Raji (cell line): Measurements from ENCODE around the gene SCMH1.

Experiments used
- POLR2A ChIP-seq: IDR thresholded peaks from 2 replicates; pipeline ENCODE4 v1.6.1; 2011; ENCODE audit warnings: low read depth, low read length, control low read depth; ENCODE audit not compliant: insufficient read depth

Gene SCMH1

GRCh38 chr1:41241749-41242341 lies at the start of gene SCMH1:
TSS of gene SCMH1 (minus strand) at chr1:41242306. CDS start at chr1:41186133, 56,173 bp downstream.
- TF ChIP-seq POLR2A = no peak

- no peak for TF ChIP-seq POLR2A
Observed at GRCh38 chr1:41291195-41291594, 49.1 kb upstream of the SCMH1 start.

DNA sequence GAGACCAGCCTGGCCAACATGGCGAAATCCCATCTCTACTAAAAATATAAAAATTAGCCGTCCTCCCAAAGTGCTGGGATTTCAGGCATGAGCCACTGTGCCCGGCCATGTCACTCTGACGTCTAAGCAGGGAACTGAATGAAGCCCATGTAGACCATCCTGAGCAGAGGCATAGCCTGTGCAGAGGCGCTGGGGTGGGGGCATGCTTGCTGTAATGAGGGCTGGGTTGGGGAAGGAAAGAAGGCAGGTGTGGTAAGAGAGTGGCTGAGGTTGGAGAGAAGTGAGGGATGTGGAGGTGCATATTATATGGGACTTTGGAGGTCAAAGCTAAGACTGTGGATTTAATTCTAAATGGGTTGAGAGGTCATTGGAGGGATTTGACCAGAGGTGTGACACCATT lies 47.1 kb upstream of the SCMH1 start:
- TF ChIP-seq POLR2A = no peak

- no peak for TF ChIP-seq POLR2A
Observed at GRCh38 chr1:41286992-41287391, 44.9 kb upstream of the SCMH1 start.

DNA sequence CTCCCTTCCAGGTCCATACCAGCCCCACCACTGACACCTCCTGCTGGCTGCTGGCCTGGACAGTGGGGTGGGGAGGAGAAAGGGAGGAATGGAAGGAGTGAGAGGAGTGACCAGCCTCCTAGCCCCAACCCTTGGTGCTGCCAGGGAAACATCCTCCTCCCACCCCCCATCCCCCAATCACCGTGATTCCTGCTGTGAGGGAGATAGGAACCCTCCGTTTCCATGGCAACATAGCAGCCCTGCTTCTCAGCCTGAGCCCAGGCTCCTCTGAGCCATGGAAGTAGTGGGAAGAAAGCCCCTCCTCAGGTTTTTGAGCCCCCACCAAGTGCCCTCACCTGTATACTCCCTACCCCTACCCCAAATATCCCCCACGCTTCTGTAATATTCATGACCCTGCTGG lies 44.4 kb upstream of the SCMH1 start:
- no peak for TF ChIP-seq POLR2A

- no peak for TF ChIP-seq POLR2A
Observed at GRCh38 chr1:41285818-41286217, 43.7 kb upstream of the SCMH1 start.

DNA sequence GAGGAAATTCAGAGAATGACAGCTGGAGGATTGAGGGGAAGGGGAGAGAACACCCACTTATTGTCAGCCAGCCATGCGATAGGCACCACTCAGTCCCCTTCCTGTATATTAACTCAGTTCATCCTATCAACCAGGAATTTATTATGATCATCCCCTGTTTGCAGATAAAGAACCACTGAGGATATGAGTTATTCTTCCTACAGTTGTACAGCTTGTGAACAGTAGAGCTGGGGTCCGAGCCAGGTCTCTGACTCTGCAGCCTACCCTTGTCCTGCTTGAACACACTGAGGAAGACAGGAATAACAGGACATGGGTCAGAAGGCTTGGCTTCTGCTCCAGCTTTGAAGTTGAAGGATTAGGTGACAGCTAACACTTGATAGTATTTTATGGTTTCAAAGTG lies 42.0 kb upstream of the SCMH1 start:
- TF ChIP-seq POLR2A = no peak

- no peak for TF ChIP-seq POLR2A
Observed at GRCh38 chr1:41282679-41283317, 40.7 kb upstream of the SCMH1 start.

- TF ChIP-seq POLR2A = no peak
Observed at GRCh38 chr1:41281334-41281733, 39.2 kb upstream of the SCMH1 start.

DNA sequence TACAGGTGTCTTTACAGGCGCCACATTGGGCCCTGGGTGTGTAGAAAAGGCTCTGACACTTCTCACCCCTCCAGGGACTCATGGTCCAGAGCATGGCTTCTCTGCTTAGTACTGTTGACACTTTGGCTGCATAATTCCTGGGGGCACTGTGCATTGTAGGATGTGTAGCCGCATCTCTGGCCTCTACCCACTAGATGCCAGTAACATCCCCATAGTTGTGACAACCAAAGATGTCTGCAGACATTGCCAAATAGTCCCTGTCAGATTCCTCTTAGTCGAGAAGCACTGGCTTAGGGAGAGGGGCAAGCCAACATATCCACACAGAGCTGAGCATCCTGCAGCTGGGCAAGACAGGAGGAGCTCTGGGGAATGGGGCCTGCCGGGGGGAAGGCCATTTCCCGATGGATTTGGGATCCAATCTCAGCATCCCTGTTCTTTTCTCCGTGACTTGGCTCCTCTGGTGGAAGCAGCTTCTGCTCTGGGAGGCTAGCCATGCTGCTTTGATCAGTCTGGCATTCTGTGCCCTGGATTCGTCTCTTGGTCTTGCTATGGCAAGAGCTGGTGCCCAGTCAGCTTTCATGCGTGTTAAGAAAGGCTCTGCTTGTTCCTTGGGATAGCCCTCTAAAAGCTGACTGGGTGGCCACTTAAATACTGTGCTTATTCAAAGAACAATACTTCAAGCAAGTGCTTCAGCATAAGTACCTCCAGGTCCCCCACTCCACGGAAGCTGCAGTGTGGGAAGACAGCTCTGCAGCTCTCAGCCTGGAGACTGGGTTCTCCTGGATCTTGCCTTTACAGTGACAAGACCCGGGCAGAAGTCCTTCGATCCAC lies 38.3 kb upstream of the SCMH1 start:
- TF ChIP-seq POLR2A = no peak

- no peak for TF ChIP-seq POLR2A
Observed at GRCh38 chr1:41278076-41278475, 36.0 kb upstream of the SCMH1 start.

- no peak for TF ChIP-seq POLR2A
Observed at GRCh38 chr1:41277371-41277975, 35.4 kb upstream of the SCMH1 start.

DNA sequence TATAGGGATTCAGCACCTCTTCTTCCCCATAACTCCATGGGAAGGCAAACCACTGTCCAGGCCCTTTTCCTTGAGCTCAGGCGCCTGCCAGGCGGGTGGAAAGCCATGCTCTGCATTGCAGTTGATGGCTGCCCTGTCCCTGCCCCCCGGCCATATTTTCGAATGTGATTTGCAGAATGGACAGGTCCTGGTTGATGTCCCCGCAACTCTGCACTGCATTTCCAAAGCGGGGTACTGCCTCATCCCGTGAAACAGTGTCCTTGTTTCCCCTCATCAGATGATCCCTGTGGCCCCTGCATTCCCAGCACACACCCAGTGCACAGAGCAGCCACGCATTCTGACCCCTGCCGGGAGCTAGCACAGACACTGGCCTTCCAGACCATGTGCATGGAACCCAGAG lies 33.7 kb upstream of the SCMH1 start:
- no peak for TF ChIP-seq POLR2A

DNA sequence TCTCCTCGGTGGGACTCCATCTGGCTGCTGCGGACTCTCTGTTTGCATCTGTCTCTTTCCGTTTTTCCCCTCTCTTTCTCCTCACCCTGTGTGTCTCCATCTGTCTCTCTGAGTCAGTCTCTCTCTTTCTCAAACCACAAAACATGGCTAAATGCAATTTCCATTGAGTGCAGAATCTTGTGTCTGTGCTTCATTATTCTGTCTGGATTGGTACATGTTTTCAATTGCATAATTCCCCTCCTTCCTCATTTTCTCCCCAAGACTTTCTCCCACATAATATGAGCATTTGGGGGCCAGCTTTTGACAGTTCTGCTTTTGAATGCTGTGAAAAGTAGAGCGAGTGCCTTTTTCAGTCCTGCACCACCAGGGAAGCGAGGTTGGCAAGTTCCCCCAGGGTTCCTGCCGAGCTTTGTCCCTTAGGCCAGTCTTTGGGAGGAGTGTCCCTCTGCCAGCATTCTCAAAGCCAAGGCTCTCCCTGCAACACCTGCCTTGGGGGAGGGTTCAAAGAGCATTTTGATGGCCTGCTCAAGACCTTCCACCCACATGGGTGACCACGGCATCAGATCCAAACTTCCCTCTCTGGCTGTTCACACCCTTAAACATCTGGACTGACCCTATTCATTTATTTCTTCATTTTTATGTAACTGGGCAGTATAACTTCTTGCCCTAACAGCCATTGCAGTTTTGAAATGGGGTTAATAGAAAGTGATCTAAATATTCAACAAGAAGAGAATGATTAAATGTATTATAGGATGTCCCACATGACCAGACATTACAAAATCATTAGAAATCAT lies 32.8 kb upstream of the SCMH1 start:
- TF ChIP-seq POLR2A = no peak

GRCh38 chr1:41272601-41273000 lies 30.5 kb upstream of the SCMH1 start:
- TF ChIP-seq POLR2A = no peak
